ENCODE measurements around the gene CYP4X1.
A peak's percentile ranks its signal among the peaks of the same experiment; 100 is the strongest.
"Not testable (repeated sequence)": the region's sequence is repeated elsewhere in the genome, so short reads cannot be mapped to it uniquely, and the experiment has no call there.

Gene CYP4X1

GRCh38 chr1:47069509-47069908, 46.0 kb downstream of the CYP4X1 start:
- not testable (repeated sequence) for DNase-seq

- peak; percentile 5 to 11 for DNase-seq
These were observed 65.9 kb downstream of the CYP4X1 start for GRCh38 chr1:47089356-47089755.

GRCh38 chr1:47091476-47091875, 68.0 kb downstream of the CYP4X1 start:
- DNase-seq, result not testable (repeated sequence)
